AG04449 (cell line): ENCODE measurements around the gene GALNT16.

Experiments used
- CTCF ChIA-PET: fragments of 350-600 bp; formaldehyde crosslinking; extraction: SDS; loops from one replicate; lab custom pipeline; 2021; ENCODE audit warnings: antibody characterized with exemption; lab: Yijun Ruan, JAX
- POLR2A ChIA-PET: fragments of 400-600, 350-600 bp; formaldehyde crosslinking; extraction: SDS; loops from one replicate; lab custom pipeline; 2020; ENCODE audit warnings: antibody characterized with exemption, inconsistent platforms; lab: Yijun Ruan, JAX
- DNase-seq: peaks from one replicate; pipeline ENCODE4 v3.0.0-alpha.2; 2010; ENCODE audit warnings: low read depth, low spot score
- H3K4me3 ChIP-seq: 2 replicates; pipeline ENCODE4 v1.5.1; 2011; ENCODE audit warnings: low read depth, mild to moderate bottlenecking, control low read depth, low read length
- TF ChIP-seq, protein P1 (sequence below): IDR thresholded peaks from one replicate; pipeline ENCODE4 v1.5.1; 2011; ENCODE audit warnings: mild to moderate bottlenecking, moderate library complexity, low read length, control low read depth, inconsistent platforms; ENCODE audit not compliant: insufficient read depth; ENCODE audit errors: missing control alignments

Gene GALNT16

GRCh38 chr14:69266572-69267345 is 6.8 kb downstream of the GALNT16 start:
- no peak for DNase-seq
- ChIA-PET CTCF (no interaction called here), POLR2A (no interaction called here)
- TF ChIP-seq, protein P1, sequence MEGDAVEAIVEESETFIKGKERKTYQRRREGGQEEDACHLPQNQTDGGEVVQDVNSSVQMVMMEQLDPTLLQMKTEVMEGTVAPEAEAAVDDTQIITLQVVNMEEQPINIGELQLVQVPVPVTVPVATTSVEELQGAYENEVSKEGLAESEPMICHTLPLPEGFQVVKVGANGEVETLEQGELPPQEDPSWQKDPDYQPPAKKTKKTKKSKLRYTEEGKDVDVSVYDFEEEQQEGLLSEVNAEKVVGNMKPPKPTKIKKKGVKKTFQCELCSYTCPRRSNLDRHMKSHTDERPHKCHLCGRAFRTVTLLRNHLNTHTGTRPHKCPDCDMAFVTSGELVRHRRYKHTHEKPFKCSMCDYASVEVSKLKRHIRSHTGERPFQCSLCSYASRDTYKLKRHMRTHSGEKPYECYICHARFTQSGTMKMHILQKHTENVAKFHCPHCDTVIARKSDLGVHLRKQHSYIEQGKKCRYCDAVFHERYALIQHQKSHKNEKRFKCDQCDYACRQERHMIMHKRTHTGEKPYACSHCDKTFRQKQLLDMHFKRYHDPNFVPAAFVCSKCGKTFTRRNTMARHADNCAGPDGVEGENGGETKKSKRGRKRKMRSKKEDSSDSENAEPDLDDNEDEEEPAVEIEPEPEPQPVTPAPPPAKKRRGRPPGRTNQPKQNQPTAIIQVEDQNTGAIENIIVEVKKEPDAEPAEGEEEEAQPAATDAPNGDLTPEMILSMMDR: no peak
- H3K4me3 ChIP-seq: no peak overlapping the region

DNA sequence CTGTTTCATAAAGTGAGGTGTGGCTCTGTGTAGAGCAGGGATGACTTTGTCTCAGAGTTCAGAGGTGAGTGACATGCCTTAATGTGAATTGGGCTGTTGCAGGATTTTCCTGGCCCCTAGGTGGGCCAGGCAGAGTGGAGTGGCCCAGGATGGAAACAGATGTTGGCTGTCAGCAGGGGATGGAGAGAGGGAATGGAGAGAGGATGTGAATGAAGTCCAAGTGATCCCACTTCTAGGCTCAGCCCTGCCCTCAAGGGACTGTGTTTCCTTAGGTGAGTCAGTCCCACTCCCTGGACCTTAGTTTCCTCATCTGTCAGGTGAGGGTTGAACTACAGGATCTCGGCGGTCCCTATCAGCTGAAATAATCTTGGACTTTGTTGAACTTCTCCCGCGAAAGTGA is 7.5 kb downstream of the GALNT16 start:
- ChIA-PET CTCF (interaction anchor here (1.1 to 1.4 kb wide), 2 partner anchors 14 to 25 kb away, joined by 3 to 5 read pairs; no protein-coding TSS in a partner anchor), POLR2A (no interaction called here)
- TF ChIP-seq, protein P1: no peak
- no peak for DNase-seq
- no peak overlapping the region for H3K4me3 ChIP-seq

DNA sequence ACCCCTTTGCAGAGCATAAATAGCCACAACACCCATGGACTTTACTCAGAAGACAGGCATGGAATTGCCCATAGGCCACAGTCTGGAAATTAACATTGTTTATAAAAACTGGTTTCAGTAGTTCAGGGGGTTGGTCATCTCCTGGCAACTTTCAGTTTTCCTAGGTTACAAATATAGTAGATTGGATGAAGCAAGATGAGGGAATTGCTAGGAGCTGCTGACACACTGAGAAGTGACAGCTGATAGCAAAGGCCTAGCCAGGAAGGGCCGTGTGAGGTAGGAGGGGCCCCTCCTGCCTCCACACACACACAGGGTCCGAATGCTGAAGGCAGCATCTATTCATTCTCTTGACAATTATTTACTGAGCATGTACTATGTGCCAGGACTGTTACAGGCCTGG is 8.3 kb downstream of the GALNT16 start:
- ChIA-PET POLR2A (no interaction called here), CTCF (interaction anchor here (0.6 to 1.4 kb wide), 4 partner anchors 13 to 25 kb away, joined by 3 to 5 read pairs (median 3); no protein-coding TSS in a partner anchor)
- no peak overlapping the region for H3K4me3 ChIP-seq
- TF ChIP-seq, protein P1: no peak
- no peak for DNase-seq

DNA sequence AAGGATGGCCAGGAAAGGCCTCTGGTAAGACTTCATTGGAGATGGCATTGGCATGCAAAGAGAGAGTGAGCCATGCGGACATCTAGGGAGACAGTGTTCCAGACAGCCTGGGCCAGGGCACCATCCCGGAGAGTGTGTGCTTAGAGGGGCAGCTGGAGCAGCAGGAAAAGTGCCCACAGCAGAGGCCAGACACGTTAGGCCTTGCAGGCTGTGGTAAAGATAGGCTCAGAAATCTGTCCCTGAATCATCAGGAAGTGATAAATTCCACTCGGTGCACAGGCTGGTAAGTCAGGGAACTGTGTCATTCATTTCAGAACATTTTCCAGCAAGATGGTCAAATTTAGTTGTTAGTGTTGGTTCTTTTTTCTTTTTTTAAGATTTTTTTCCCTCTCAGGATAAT is 8.8 kb downstream of the GALNT16 start:
- H3K4me3 ChIP-seq: no peak overlapping the region
- TF ChIP-seq, protein P1: no peak
- ChIA-PET POLR2A (no interaction called here), CTCF (interaction anchor here (0.7 to 1.4 kb wide), 2 partner anchors 13 to 19 kb away, joined by 3 to 5 read pairs; no protein-coding TSS in a partner anchor)
- DNase-seq: no peak

GRCh38 chr14:69269381-69269780 is 9.4 kb downstream of the GALNT16 start:
- DNase-seq: no peak
- POLR2A ChIA-PET: no interaction called here
- CTCF ChIA-PET: interaction anchor here (1.1 to 2.7 kb wide), 2 partner anchors 11 to 18 kb away, joined by 3 to 8 read pairs; no protein-coding TSS in a partner anchor
- TF ChIP-seq, protein P1: no peak
- no peak overlapping the region for H3K4me3 ChIP-seq

- POLR2A ChIA-PET: no interaction called here
- no peak overlapping the region for H3K4me3 ChIP-seq
- DNase-seq: no peak
- CTCF ChIA-PET: interaction anchor here (1.1 to 2.7 kb wide), 2 partner anchors 10 to 18 kb away, joined by 3 to 8 read pairs; no protein-coding TSS in a partner anchor
- TF ChIP-seq, protein P1: no peak
Measured at GRCh38 chr14:69270097-69270496, 10.1 kb downstream of the GALNT16 start.
